Esophagus squamous epithelium (tissue), 4 donors: ENCODE results near the gene GALNTL6.

Experiments
- POLR2A ChIP-seq, 4 donors: fragments of 450-650 bp; IDR thresholded peaks; one replicate each; pipeline ENCODE4 v1.6.1; 2017; ENCODE audit warnings: antibody characterized with exemption in 4 of 4, mild to moderate bottlenecking in 4 of 4, moderate library complexity in 3 of 4
- TF ChIP-seq, protein P1 (sequence below), 6 experiments: fragments of 450-650 bp in 4 of 6; fragments of 200-600 bp in 2 of 6; sonication (generic) in 2 of 6; IDR thresholded peaks; one replicate each; pipeline ENCODE4 v1.5.1; 2016 to 2019; ENCODE audit warnings: antibody characterized with exemption in 6 of 6, mild to moderate bottlenecking in 4 of 6, moderate library complexity in 4 of 6

DNA sequence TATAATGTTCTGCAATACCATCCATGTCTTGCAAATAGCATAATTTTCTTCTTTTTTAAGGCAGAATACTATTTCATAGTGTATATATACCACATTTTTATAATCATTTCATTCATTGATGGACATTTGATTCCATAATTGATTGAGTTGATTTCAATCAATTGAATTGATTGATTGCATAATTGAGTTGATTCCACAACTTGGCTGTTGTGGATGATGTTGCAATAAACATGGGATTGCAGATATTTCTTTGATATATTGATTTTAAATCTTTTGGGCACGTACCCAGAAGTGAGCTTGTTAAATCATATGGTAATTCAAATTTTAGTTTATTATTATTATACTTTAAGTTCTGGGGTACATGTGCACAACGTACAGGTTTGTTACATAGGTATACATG, 232.8 kb downstream of the GALNTL6 start:
- no peak for TF ChIP-seq POLR2A (IDR thresholded peaks at IDR 0.05)
- TF ChIP-seq, protein P1, sequence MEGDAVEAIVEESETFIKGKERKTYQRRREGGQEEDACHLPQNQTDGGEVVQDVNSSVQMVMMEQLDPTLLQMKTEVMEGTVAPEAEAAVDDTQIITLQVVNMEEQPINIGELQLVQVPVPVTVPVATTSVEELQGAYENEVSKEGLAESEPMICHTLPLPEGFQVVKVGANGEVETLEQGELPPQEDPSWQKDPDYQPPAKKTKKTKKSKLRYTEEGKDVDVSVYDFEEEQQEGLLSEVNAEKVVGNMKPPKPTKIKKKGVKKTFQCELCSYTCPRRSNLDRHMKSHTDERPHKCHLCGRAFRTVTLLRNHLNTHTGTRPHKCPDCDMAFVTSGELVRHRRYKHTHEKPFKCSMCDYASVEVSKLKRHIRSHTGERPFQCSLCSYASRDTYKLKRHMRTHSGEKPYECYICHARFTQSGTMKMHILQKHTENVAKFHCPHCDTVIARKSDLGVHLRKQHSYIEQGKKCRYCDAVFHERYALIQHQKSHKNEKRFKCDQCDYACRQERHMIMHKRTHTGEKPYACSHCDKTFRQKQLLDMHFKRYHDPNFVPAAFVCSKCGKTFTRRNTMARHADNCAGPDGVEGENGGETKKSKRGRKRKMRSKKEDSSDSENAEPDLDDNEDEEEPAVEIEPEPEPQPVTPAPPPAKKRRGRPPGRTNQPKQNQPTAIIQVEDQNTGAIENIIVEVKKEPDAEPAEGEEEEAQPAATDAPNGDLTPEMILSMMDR (IDR thresholded peaks at IDR 0.05): no peak
